Stimulated activated CD8-positive, alpha-beta memory T cell treated with anti-CD3 and anti-CD28 coated beads, Interleukin-7, amount 100 ng/mL, for 48 hours (primary cell): ENCODE data around the gene CHD9NB.
A peak's percentile ranks its signal among the peaks of the same experiment; 100 is the strongest.

Source experiments
- DNase-seq, 2 donors: peaks; one replicate each; pipeline ENCODE4 v3.0.0-alpha.2; 2020; ENCODE audit warnings: low read depth in 1 of 2; ENCODE audit errors: extremely low read depth in 1 of 2

CHD9NB gene

DNA sequence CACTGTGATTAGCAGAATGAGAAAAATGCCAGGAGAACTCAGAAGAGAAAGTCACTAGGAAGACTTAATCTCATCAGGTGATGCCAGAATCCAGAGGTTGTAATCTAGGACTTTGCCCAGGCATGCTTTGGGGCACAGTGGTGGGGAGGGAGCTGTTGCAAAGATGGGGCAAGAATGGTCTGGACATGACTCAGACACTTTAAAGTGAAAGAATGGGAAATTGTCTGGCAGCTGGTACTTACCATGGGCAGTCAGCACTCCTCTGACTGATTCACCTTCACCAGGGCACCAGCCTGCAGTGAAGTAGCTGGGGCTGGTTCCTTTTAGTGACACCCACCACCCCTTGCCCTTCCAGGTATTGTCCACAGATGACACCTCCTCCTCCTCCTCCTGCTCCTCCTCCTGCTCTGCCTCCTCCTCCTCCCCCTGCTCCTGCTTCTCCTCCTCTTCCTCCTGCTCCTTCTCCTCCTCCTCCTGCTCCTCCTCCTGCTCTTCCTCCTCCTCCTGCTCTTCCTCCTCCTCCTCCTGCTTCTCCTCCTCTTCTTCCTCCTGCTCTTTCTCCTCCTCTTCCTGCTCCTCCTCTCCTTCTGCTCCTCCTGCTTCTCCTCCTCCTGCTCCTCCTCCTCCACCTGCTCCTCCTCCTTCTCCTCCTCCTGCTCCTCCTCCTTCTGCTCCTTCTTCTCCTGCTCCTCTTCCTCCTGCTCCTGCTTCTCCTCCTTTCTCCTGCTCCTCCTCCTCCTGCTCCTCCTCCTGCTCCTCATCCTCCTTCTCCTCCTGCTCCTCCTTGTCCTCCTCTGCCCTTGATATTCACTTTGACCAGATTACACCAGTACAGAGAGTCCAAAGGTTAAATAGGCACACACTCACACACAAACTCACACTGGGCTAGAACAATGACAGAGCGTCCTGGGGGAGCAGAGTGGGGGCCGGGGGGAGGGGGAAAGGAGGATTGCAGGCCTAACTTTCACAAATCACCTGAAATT lies at the start of gene CHD9NB:
CHD9NB (minus strand) TSS at position 379 of the 983 bp plus-strand sequence. CDS start 8,739 bp downstream, outside the sequence.
- DNase-seq, result no peak

DNA sequence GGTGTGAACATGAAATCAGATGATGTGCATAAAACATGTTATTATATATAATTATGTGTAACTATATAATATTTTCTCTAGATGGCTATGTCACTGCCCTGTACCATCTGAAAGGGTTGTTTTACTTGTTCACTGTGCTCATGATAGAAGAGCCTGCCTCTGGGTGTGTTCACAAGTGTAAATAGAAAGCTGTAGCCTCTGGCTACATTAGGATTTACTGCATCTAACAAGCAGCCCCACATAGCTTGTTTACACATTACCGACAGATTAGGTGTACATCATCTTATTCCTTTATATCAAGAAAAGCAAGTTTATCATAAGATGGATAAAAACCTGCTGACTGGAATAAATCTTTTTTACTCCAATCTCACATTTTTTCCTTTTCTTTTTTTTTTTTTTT lies 48.2 kb upstream of the CHD9NB start:
- DNase-seq, result no peak

DNA sequence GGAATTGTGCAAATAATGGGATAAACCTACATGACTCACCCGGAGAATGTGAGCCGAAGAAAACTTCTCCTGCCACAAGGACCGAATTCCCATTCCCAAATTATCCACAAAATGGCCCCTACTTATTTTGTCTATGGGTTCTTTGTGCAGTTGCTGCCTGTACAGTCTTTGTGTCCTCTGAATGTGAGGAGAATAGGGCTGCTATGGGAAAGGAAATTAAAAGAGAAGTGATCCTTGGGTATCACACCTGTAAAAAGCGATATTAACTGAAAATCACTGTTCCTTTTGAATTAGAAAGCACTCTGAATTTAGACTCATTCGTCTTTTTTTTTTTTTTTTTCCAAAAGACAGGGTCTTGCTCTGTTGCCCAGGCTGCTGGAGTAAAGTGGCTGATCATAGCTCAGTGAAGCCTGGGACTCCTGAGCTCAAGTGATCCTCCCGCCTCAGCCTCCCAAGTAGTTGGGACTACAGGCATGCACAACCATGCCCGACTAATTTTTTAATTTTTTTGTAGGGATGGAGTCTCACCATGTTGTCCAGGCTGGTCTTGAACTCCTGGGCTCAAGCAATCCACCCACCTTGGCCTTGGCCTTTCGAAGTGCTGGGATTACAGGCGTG lies 47.5 kb upstream of the CHD9NB start:
- no peak for DNase-seq

DNA sequence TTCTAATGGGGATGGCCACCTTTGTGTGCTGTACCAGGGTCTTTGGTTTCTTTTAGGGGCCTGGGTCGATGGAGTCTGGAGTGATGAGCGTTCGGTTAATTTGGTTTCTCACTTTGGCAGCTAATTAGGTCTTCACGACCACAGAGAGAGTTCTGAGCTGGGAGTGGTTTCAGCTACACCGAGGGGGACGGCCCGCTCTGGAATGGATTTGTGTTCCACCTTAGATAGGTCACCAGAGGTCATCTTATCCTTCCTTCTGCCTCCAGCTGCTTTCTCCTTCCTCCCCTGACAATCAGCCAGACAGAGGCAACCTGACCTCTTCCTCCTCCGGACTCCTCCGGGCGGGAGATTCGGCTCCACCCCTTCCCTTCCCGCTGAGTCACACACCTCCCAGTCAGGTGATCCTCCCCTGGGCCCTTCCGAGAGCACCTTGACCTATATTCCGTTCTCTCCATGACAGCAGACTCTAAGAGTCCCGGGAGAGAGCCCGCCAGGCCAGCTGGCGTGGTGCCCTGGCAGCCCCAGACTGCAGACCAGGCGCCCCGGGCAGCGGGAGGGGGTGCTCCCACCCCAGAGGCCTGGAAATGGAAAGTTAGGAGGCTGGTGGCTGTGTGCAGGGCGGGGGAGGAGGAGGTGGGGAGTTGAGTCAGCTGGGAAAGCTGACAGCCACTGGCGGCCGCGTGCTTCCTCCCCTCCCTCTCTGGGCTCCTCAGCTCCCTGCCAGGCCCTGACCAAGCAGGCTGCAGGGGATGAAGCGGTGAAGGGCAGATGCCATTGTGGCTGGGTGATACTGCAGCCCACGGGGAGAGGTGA lies 46.8 kb upstream of the CHD9NB start:
- peak; percentile 26 to 44 for DNase-seq

DNA sequence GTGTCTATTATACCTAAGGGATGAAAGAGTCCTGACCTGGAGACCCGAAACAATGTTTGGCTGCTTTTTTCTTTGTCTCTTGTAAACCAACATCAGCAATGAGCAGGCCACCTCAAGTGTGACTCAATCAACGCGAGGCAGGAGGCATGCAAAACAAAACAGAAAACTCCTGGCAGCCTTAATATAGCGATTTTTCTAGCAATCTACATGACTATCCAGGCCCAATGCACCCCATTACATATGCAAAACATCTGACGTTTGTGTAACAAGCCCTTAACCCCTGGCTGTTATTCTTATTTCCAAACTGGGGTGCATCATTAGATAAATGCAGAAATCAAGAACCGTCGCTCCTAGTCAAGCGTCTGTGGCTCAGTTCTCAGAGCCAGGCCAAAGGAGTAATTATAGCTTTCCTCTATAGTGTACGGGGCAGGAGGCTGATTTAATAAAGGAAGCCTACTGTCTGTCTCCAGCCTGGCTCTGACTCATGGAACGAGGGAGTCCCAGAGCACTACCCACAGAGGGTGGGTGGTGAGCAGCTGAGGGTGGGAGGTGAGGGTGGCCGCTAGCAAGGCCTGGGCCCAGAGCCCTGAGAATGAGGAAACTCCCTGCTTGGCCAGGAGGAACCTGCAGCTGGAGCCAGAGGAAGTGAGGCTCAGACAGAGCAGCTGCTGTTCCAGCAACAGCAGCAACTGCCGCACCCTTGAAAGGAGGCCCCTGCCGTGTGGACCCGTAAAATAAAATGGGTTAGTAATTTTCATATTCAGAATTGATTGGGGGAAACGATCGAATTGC lies 46.0 kb upstream of the CHD9NB start:
- DNase-seq, result peak; percentile 15 to 20

DNA sequence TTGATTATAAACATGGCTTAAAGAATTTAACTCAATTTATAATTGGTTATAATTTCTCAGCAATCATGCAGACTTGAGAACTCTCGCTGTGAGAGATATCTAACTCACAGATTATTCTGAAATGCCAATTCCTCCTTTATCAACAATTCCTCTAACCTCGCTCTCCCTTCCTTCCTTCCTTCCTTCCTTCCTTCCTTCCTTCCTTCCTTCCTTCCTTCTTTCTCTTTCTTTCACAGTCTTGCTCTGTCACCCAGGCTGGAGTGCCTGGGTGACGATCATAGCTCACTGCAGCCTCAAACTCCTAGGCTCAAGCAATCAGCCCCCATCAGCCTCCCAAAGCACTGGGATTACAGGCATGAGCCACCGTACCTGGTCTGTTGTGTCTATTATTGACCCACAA lies 44.5 kb upstream of the CHD9NB start:
- no peak for DNase-seq

DNA sequence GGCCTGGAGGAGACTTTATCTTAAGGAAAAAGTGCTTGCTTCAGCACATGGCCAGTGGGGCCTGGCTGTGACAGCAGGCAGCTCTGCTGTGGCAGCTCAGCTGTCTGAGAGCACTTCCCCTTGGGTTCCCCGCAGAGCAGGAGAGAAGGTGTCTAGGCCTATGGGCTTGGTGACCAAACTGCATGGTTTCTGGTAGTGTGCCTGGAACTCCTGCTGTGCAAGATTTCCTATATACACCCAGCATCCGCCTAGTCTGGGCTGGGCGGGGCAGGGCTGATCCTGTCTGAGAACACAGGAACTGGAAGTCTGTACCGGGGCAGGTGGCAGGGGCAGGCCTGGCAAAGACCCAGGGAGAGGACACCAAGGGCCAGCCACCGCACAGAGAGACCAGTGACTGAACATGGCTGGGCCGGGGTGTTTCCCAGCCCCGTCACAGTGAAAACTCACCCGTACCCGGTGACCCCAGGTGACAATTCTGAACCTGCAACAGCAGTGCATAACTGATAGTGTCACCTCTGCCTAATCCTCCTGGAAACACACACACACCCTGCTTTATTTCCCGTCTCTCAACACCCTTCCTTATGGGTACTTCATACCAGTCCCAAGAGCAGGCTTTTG lies 41.4 kb upstream of the CHD9NB start:
- DNase-seq, result no peak

DNA sequence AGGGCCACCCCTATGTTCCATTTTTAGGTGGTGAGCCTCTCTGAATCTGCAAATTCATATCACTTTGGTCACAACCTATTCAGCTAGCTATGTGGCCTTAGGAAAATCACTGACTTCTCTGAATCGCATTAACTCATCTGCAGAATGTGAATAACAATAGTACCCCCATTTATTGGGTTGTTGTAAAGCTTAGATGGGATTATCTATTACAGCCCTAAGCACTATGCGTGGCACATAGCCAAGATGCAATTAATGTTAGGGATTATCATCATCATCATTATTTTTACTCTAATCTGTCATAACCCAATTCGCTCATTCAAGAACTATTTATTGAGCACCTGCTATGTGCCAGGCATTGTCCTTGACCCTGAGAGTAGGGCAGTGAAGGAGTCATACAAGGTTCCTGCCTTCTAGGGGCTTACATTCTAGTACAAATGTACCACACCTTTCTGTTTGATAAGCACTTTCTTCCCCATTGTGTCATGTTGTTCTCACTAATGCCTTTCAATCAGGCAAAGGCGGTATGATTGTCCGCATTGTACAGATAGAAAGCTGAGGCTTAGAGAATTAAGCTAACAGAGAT lies 40.6 kb upstream of the CHD9NB start:
- DNase-seq, result no peak

DNA sequence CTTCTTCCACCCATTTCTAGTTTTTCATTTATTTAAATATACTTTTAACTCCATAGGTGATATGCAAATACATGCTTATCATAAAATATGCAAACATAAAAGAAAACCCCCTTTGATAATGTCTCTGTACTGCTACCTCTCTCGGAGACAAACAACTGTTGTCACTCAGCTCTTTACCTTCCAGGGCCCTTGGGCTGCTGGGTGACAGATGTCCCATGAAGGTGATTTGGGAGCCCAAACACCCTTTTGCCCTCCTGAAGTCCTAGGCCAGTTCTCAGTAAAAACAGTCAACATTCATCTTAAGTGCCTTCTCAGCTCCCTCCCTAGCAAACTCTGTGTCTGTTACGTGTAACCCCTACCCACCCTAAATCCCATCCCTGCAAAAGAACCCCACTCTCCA lies 39.6 kb upstream of the CHD9NB start:
- DNase-seq, result no peak

DNA sequence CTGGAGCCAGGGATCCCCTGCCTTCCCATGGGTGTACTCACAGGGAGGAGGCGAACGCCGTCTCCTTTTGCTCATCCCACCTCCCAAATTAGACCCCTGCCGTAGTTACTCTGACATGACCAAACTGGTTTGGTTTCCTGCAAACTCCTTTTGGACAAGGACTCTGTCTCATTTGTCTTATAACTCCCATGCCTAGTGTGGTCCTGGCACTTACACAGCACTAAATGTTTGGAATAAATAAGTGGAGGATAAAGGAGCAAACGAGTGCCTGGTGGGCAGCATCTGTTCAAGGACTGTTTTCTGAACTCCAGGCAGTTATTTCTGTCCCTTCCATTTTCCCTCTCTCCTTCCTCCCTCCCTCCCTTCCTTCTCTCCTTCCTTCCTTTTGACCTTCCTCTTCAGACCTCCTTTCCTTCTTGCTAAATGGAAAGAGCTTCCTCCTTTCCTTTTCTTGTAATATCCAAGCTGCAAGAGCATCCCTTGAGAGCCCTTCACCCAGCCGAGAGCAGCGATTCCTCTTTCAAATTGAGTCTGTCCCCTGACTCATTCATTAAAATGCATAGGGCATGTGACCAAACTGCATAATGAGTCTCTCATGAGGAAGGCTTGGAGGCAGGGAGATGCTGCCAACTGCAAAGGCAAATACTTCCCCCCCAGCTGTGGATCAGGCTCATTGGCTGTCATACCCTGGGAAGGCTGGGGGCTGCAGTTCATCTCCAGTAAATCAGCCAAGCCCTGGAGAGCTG lies 38.9 kb upstream of the CHD9NB start:
- DNase-seq, result no peak

DNA sequence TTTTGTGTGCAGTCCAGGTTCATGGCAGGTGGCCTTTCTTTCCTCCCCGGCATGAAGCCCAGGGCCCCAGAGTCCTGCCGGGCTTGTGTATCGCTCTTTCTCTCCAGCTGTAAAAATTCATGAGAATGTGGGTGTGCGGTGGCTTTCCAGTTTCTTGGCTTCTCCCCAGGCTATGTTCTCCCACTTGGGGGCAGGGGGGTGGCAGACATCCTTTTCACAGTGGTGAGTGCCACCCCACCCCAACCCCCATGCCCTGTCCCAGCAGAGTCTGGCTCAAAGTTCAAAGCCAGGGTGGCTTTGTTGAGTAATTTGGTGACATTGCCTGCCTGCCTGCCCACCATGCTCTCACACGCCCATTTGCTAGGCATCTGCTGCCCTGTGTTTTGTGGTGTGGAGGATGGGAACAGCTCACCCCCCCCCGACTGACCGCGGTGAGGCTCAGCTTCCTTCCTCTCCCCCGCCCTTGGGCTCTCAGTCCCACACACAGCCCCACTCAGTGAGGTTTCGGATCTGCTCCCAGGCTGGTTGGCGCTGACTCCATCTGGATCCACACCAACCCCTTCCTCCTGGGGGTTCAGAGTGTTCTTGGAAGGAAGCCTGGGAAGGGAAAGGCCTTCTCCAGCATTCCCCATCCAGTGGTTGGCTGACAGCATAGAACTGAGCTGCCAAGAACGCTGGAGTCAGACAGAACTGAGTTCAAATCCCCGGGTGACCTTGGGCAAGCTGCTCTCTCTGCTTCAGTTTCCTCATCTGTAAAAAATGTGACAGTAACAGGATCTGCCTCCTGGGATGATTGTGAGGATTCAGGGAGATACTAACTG lies 38.1 kb upstream of the CHD9NB start:
- no peak for DNase-seq

DNA sequence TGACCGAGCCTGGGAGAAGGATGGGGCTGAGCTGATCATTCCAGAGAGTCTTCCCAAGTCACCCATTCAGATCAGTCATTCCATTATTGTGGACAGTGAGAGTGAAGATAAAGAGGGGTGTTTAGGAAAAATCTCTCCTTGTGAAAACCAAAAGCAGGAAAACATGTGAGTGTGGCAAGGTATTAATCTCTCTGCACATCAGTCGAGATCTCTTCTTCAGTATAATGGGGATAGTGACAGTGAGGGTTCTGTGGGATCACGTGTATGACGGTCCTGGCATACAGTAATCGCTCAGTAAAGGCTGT lies 37.5 kb upstream of the CHD9NB start:
- no peak for DNase-seq

DNA sequence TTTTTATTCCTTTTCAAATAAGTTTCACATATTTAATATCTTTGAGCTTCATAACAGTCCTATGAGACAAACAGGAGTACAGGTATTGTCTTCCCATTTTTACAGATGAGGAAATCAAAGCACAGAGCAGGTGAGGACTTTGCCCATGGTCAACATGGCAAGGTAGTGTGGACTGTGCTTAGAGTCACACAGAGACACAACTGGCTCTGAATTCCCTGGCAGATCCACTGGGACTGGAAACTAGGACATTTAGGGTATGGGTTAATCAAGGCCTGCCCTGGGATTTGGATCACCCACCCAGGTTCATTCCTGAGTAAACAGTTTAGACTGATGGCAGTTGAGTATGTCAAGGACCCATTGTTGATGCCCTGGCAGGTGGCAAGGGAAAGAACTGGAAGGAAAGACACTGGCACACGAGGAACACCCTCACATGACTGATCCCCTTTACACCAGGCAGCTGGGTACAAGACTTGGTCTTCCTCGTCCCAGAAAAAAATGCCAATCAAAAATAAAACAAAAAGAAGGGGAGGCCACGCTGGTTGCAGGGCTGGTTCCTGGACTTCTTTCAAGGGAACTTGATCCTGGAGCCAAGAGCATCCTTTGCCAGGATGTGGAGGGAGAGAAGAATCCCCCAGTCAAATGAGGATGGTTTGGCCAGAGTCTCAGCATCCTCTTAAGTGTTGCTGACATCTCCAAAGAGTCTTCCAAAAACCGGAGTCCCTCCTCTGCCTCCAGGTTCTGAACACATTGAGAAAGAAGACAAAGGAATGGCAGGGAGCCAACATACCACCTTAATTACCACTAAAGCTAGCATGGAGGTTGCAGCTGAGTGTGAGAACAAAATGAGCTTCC lies 37.0 kb upstream of the CHD9NB start:
- DNase-seq, result no peak

DNA sequence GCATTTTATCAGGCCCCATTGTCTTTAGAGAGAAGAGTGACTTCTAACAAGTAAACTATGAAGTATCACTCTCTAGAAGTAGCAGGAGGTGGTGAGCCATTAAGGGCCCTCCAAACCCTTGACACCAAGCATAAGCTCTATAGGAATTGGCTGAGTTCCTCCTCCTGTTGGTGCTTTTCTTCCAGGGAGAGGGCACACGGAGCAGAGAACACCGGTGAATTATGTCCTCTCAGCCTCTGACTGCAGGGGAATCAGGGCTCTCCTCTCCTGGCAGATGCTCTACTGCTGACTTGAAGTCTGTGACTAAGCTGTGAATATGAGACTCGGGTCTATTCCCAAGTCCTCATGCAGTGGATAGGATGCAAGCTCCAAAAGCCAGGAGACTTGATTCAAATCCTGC lies 34.4 kb upstream of the CHD9NB start:
- no peak for DNase-seq

DNA sequence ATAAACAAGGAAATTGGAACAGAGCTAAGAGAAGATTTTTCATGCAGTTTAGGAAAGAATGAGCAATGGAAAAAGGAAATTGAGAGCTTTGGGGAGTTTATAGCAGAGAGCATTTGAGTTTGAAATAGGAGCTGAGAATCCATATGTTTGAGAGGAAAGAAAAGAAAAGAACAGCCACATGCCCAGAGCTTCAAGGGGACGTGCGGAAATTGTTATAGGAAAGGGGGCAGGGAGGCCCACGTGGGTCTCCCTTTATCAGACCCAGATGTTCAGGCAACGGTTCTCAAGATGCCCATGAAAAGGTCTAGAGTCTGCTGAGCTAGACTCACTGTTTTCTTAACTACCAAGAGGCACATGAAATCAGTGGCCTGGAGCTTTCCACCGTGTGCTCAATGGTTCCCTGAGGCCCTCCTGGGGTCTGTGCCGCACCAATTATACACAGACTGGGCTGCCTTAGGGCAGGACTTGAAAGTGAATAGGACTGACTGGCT lies 33.3 kb upstream of the CHD9NB start:
- DNase-seq, result no peak

DNA sequence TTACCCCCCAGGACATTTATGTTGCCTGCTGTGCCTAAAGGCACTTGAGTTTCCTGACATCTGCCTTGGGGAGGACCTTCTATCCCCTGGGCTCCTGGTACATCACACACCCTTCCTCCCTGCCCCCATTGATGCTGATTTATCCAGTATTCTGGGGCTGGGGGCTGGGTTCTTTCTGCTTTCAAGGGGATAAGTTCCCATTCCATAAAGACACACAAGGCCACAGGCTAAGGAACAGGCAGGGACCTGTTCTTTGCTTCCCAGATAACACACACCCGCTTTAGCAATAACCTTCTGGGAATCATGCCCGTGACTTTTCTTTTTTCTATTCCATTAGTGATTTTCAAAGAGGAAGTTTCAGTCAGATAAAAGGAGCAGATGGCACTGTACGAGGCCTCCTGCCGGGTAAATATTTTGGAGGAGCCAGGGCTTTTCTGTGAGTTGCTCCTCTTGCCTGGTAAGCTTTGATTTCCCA lies 32.7 kb upstream of the CHD9NB start:
- no peak for DNase-seq

DNA sequence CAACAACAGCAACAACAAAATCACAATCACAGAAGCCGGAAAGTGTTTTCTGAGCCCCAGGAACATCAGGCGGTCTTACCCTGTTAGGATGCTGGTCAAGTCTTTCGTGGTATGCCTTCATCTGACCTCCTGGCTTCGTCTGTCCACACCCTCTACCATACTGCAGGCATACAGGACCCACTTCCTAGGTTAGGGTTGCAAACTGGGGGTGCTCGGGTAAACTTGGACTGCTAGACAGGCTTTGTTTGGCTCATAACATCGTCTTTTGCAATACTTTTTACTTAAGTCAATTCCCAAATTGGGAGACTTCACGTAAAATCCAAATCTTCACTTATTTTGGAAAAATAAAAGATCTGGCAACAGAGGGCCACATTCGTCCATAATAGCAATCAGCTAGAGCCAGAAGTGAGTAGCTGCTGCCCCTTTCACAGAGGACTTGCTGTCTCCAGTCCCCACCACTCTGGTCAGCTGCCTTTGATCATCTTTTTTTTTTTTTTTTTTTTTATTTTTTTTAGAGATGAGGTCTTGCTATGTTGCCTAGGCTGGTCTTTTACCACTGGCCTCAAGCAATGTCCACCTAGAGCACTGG lies 32.1 kb upstream of the CHD9NB start:
- DNase-seq, result no peak
